GM20000 (cell line): ENCODE data around the gene SENP1.
A peak's percentile ranks its signal among the peaks of the same experiment; 100 is the strongest.

ENCODE experiments used
- DNase-seq: peaks from one replicate; pipeline ENCODE4 v3.0.0; 2012; ENCODE audit warnings: low spot score
- TF ChIP-seq, protein P1 (sequence below): IDR thresholded peaks from 2 replicates; pipeline ENCODE4 v1.5.1; 2012; ENCODE audit warnings: mild to moderate bottlenecking, control low read depth; ENCODE audit errors: extremely low read depth, missing control alignments

SENP1 gene

DNA sequence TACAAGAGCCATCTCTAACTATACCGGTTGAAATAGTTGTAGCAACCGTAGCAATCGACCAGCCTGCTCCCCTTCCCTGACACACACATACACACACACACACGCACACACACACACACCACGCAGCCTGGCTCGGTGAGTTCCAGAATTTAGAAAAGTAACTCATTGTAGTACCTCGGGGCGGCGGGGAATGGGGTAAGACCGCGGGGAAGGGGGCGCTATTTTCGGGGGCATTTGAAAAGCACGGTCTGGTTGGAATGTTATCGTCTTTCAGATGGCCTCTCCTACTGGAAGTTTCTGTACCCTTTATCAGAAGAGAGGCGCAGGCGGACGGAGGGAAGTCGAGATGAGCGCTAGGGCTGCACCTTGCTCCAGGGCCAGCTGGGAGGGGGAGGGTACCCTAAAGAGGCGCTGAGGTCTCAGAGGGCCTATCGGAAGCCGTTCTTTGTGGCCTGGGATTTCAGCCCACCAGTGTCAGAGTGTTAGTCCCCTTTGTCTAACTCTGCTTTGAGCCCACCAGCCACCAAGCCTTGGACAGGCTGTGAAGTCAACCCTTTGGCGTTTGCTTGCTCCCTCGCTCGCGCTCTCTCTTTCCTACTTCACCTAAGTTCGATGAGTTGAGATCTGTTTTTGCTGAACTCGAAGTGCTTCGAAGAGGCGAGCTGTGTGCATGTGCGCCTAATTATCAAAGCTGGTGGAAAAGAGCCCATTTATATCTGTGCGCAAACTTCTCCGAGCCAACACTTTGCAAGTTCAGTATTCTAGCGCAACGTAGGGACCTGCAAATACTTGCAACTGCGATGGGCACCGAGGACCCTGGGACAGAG lies 102.4 kb downstream of the SENP1 start:
- DNase-seq = peak; percentile 50
- TF ChIP-seq, protein P1, sequence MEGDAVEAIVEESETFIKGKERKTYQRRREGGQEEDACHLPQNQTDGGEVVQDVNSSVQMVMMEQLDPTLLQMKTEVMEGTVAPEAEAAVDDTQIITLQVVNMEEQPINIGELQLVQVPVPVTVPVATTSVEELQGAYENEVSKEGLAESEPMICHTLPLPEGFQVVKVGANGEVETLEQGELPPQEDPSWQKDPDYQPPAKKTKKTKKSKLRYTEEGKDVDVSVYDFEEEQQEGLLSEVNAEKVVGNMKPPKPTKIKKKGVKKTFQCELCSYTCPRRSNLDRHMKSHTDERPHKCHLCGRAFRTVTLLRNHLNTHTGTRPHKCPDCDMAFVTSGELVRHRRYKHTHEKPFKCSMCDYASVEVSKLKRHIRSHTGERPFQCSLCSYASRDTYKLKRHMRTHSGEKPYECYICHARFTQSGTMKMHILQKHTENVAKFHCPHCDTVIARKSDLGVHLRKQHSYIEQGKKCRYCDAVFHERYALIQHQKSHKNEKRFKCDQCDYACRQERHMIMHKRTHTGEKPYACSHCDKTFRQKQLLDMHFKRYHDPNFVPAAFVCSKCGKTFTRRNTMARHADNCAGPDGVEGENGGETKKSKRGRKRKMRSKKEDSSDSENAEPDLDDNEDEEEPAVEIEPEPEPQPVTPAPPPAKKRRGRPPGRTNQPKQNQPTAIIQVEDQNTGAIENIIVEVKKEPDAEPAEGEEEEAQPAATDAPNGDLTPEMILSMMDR = no peak

GRCh38 chr12:48002773-48003218 lies 103.1 kb downstream of the SENP1 start:
- TF ChIP-seq, protein P1 = no peak
- DNase-seq = peak; percentile 29

- DNase-seq = peak; percentile 26
Measured at GRCh38 chr12:48002414-48002730, 103.5 kb downstream of the SENP1 start.

GRCh38 chr12:48001505-48002413 lies 104.1 kb downstream of the SENP1 start:
- TF ChIP-seq, protein P1 = no peak
- peak; percentile 35 for DNase-seq

More at GRCh38 chr12:48002414-48002730, 103.5 kb downstream of the SENP1 start:
- TF ChIP-seq, protein P1 = no peak

DNA sequence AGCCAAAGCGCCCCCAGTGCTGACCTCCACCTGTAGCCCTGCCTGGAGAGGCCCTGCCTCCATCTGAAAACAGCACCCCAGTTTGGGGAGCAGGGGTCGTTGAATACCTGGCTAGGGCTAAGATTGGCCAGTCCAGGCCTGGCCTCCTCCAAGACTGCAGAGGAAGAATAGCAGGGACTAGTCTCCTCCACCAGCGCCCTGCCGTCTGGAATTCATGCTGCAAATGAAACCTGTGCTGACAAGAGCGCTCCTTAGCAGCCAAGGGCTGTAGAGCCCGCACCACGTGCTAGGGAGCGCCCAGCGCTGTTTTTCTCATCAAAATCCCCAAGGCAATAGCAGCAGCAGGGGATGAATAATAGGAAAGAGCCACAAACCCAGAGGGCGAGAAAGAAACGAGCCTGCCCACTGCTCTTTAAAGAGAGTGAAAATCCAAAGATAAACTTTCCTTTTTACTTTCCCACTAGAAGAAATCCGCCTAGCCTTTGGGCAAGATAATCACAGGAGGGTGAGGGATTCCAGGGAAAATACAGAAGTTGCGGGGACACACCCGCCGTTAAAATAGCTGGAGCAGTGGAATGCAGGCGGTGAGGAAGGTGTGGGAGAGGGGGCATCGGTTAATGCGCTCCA lies 104.9 kb downstream of the SENP1 start:
- TF ChIP-seq, protein P1 = no peak
- DNase-seq = no peak

DNA sequence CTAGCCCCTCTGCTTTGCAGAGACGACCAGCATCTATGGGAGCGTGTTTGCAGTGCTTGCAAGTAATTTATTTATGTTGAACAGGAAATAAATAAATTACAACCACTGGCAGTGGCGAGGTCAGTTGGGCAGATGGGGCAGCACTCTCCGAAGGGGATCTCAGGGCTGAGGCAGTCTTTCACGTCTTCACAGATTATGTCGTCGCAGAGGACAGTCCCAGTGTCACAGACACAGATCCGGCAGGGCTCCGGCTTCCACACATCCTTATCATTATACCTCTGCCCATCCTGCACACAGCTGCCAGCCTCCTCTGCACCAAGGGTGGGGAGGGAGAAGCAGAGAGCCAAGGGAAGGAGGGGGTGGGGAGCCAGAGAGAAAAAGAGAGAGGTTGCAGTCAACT lies 106.1 kb downstream of the SENP1 start:
- TF ChIP-seq, protein P1 = no peak
- DNase-seq = no peak
